PC-3 (cell line): ENCODE measurements around the gene PINLYP. TPM values are rescaled to one million over a fixed set of nuclear protein-coding genes. Genes with fewer than 3 reads are reported as not detected.

ENCODE experiments used
- ATAC-seq: fragments of 200-7000 bp; cut with Tn5 transposase; 2 replicates; pipeline ENCODE4 v1.9.1; 2020; ENCODE audit warnings: mild to moderate bottlenecking, moderate library complexity
- BruUV-seq: library from RNA; stranded (reverse); fragments of 400-500 nt; replicated peaks from 2 replicates; lab custom pipeline; 2021; lab: Mats Ljungman, UMichigan
- CTCF ChIA-PET: fragments of 300-600 bp; sonication (Branson Sonifier 250); formaldehyde crosslinking; loops from one replicate; lab custom pipeline; 2022; ENCODE audit warnings: antibody characterized with exemption; lab: Charles Lee
- POLR2A ChIA-PET: fragments of 300-600 bp; sonication (Branson Sonifier 250); formaldehyde crosslinking; loops from one replicate; lab custom pipeline; 2022; ENCODE audit warnings: antibody characterized with exemption; ENCODE audit not compliant: unreplicated experiment; lab: Charles Lee
- DNase-seq: peaks from one replicate; pipeline ENCODE4 v3.0.0-alpha.2; 2015
- H2AFZ ChIP-seq: fragments of 300-600 bp; sonication (generic); 2 replicates; pipeline ENCODE4 v1.6.0; 2016; ENCODE audit warnings: antibody characterized with exemption, low read length
- H3F3A ChIP-seq: fragments of 300-600 bp; sonication (generic); one replicate; pipeline ENCODE4 v1.6.0; 2017; ENCODE audit warnings: antibody characterized with exemption, low read length, control low read depth, mild to moderate bottlenecking; ENCODE audit not compliant: unreplicated experiment
- H3K27ac ChIP-seq: fragments of 300-600 bp; sonication (generic); 2 replicates; pipeline ENCODE4 v1.5.1; 2016; ENCODE audit warnings: mild to moderate bottlenecking, low read length
- H3K27me3 ChIP-seq: fragments of 300-600 bp; sonication (generic); 2 replicates; pipeline ENCODE4 v1.6.1; 2016; ENCODE audit warnings: low read length, mixed read lengths
- H3K36me3 ChIP-seq: fragments of 300-600 bp; sonication (generic); 2 replicates; pipeline ENCODE4 v1.6.1; 2016; ENCODE audit warnings: low read depth, mixed run types, low read length, mixed read lengths
- H3K4me1 ChIP-seq: fragments of 300-600 bp; sonication (generic); 2 replicates; pipeline ENCODE4 v1.5.1; 2016; ENCODE audit warnings: low read length; ENCODE audit not compliant: insufficient read depth
- H3K4me2 ChIP-seq: fragments of 300-600 bp; sonication (generic); 2 replicates; pipeline ENCODE4 v1.6.0; 2016; ENCODE audit warnings: low read length
- H3K4me3 ChIP-seq: fragments of 300-600 bp; sonication (generic); 2 replicates; pipeline ENCODE4 v1.5.1; 2016; ENCODE audit warnings: mild to moderate bottlenecking, low read length, mixed read lengths
- H3K79me2 ChIP-seq: fragments of 300-600 bp; sonication (generic); 2 replicates; pipeline ENCODE4 v1.6.1; 2017; ENCODE audit warnings: low read length, mixed read lengths
- H3K9ac ChIP-seq: fragments of 300-600 bp; sonication (generic); 2 replicates; pipeline ENCODE4 v1.6.0; 2016; ENCODE audit warnings: mild to moderate bottlenecking, low read length
- H3K9me2 ChIP-seq: fragments of 300-600 bp; sonication (generic); replicated peaks from 2 replicates; pipeline ENCODE4 v1.6.1; 2016; ENCODE audit warnings: mixed run types, low read length, mixed read lengths
- H3K9me3 ChIP-seq: fragments of 300-600 bp; sonication (generic); 2 replicates; pipeline ENCODE4 v1.6.1; 2016; ENCODE audit warnings: low read length, mixed read lengths
- H4K20me1 ChIP-seq: fragments of 300-600 bp; sonication (generic); 2 replicates; pipeline ENCODE4 v1.6.1; 2016; ENCODE audit warnings: low read length, mixed read lengths
- CTCF ChIP-seq: fragments of 300-600 bp; sonication (generic); conservative IDR thresholded peaks from 2 replicates; pipeline ENCODE4 v1.5.1; 2017; ENCODE audit warnings: antibody characterized with exemption, low read depth, mild to moderate bottlenecking, low read length
- EZH2 ChIP-seq: fragments of 300-600 bp; sonication (generic); IDR thresholded peaks from one replicate; pipeline ENCODE4 v1.6.1; 2017; ENCODE audit warnings: antibody characterized with exemption, mild to moderate bottlenecking, low read length; ENCODE audit not compliant: unreplicated experiment
- EZH2phosphoT487 ChIP-seq: fragments of 300-600 bp; sonication (generic); IDR thresholded peaks from 2 replicates; pipeline ENCODE4 v1.6.1; 2018; ENCODE audit warnings: mild to moderate bottlenecking, antibody characterized with exemption, low read length, borderline replicate concordance
- intact Hi-C: fragments of 100-400 bp; cut with micrococcal nuclease; formaldehyde crosslinking; loops from 2 replicates; pipeline ENCODE4 v1.9.0; 2023
- total RNA-seq: library from RNA; depleted of rRNA; stranded (reverse); fragments of >200 nt; gene quantifications from 2 replicates; pipeline ENCODE4 v1.2.3, GENCODE V29; 2014

The PINLYP gene
- total RNA-seq, 1 experiment from 2014 or later, result 0.18 TPM

DNA sequence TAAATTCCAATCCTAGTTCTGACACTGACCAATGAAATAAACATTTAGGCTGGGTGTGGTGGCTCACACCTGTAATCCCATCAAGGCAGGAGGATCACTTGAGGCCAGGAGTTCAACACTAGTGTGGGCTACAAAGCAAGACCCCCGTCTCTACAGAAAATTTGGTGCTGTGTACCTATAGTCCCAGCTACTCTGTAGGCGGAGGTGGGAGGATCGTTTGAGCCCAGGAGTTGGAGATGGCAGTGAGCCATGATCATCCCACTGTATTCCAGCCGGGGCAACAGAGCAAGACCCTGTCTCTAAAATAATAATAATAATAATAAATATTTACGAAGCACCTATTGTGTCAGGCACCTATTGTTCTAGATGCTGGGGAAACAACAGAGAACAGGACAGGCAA, 13.7 kb downstream of the PINLYP start:
- Histone ChIP-seq H3K9me3 (no peaks in the 10 kb centered on the region), H4K20me1 (no peaks in the 10 kb centered on the region), H3K27me3 (no peaks in the 10 kb centered on the region), H2AFZ (no peak overlapping the region), H3K4me2 (no peak overlapping the region), H3K36me3 (no peaks in the 10 kb centered on the region), H3K79me2 (peaks cover 6% of the 10 kb centered on the region; the same call in 1 of the 2 replicates), H3K27ac (no peak overlapping the region), H3K4me1 (no peaks in the 10 kb centered on the region), H3K9me2 (no peaks in the 10 kb centered on the region), H3F3A (no peaks in the 10 kb centered on the region), H3K4me3 (no peak overlapping the region), H3K9ac (no peak overlapping the region)
- CTCF ChIA-PET, result no interaction called here
- DNase-seq (no peak), ATAC-seq (no peak)
- intact Hi-C loops, result no loop called here
- POLR2A ChIA-PET, result no interaction called here
- no peak for TF ChIP-seq CTCF
- no peak for TF ChIP-seq EZH2
- no peak for TF ChIP-seq EZH2phosphoT487
- no TSS peak for BruUV-seq

GRCh38 chr19:43589678-43590077, 14.1 kb downstream of the PINLYP start:
- POLR2A ChIA-PET, result no interaction called here
- H3K79me2 ChIP-seq, result peaks cover 9% of the 10 kb centered on the region; the same call in 1 of the 2 replicates
- H3K9me2 ChIP-seq, result no peaks in the 10 kb centered on the region
- H3K36me3 ChIP-seq, result no peaks in the 10 kb centered on the region
- BruUV-seq, result no TSS peak
- H2AFZ ChIP-seq, result no peak overlapping the region
- H3F3A ChIP-seq, result no peaks in the 10 kb centered on the region
- ATAC-seq (no peak), DNase-seq (no peak)
- no peak overlapping the region for H3K27ac ChIP-seq
- H4K20me1 ChIP-seq, result no peaks in the 10 kb centered on the region
- CTCF ChIA-PET, result no interaction called here
- intact Hi-C loops, result no loop called here
- no peaks in the 10 kb centered on the region for H3K27me3 ChIP-seq
- no peak overlapping the region for H3K9ac ChIP-seq
- H3K9me3 ChIP-seq, result no peaks in the 10 kb centered on the region
- no peak overlapping the region for H3K4me2 ChIP-seq
- no peaks in the 10 kb centered on the region for H3K4me1 ChIP-seq
- no peak overlapping the region for H3K4me3 ChIP-seq
- TF ChIP-seq EZH2phosphoT487 (no peak), CTCF (no peak), EZH2 (no peak)

DNA sequence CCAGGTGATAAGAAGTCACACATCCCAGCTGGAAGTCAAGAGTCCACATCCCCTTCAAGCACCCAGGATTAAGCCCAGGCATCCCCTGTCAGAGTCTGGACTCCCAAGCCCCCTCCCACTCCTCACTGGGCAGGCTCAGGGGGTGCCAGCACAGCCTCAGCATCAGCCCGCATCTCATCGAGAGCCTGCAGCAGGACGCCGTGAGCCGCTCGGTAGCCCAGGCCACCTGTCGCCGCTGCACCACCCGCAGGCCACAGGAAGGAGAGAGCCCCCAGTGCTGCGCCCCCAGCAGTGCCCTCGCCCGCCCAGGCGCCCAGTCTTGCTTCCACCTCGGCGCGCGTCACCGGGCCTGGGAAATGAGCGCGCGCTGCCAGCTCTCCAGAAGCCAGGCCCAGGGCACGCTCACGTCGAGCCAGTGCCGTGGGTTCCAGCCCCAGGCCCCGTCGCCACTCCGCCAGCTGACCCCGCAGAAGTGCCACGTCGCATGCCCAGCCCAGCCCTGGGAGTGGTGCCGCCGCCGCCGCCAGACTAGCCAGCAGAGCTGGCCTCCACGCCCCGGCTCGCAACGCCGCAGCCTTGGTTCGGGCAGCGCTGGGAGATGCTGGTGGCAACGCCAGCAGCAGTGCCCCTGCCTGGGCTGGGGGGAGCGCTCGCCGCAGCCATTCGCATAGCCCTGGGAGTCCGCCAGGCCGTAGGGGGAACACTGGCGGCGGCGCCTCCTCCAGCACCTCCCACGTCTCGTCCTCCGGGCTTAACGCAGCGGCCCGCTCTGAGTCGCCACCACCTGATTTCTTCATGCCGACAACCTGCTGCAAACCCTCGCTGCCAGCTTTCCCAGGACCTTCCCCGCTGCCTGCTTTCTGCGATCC, 16.5 kb downstream of the PINLYP start:
- no peaks in the 10 kb centered on the region for H3K27me3 ChIP-seq
- peaks cover 25% of the 10 kb centered on the region for H3K79me2 ChIP-seq
- 0 out of 2 replicates have a peak, but pooled peaks cover 3% of the 10 kb centered on the region for H3K4me1 ChIP-seq
- no TSS peak for BruUV-seq
- H4K20me1 ChIP-seq, result no peaks in the 10 kb centered on the region
- ATAC-seq (no peak), DNase-seq (no peak)
- intact Hi-C loops, result no loop called here
- no peak overlapping the region for H3K9ac ChIP-seq
- no peak overlapping the region for H3K4me2 ChIP-seq
- ChIA-PET POLR2A (no interaction called here), CTCF (no interaction called here)
- TF ChIP-seq EZH2phosphoT487 (no peak), CTCF (no peak)
- H3K9me2 ChIP-seq, result no peaks in the 10 kb centered on the region
- no peak overlapping the region for H3K27ac ChIP-seq
- no peaks in the 10 kb centered on the region for H3K36me3 ChIP-seq
- no peaks in the 10 kb centered on the region for H3K9me3 ChIP-seq
- H2AFZ ChIP-seq, result no peak overlapping the region
- no peaks in the 10 kb centered on the region for H3F3A ChIP-seq
- no peak overlapping the region for H3K4me3 ChIP-seq
